GM21576 (cell line): ENCODE results near the gene AKAP6.
"Not testable (repeated sequence)": the region's sequence is repeated elsewhere in the genome, so short reads cannot be mapped to it uniquely, and the experiment has no call there.

Experiments
- ATAC-seq: cut with Tn5 transposase; IDR thresholded peaks from one replicate; pipeline ENCODE4 v1.9.1; 2021; ENCODE audit warnings: mild to moderate bottlenecking, moderate library complexity; ENCODE audit not compliant: unreplicated experiment

Gene AKAP6

DNA sequence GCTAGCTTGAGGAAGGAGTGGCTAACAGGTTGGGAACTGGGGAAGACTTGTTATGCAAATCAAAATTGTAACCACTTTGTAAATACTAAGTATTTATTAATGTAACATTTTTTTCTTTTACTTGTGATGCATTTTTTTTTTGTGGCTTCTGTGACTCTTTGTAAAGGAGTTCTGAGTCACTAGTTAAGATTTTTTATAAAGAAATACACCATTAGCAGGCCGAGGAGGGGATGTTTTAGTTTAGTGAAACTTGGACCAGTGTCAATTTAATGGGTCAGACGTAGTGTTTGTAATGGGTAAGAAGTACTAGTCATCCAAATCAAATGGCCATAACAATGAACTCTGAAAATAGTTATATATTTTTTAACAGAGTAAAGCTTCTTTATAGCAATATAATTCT, 43.1 kb downstream of the AKAP6 start:
- no peak for ATAC-seq

DNA sequence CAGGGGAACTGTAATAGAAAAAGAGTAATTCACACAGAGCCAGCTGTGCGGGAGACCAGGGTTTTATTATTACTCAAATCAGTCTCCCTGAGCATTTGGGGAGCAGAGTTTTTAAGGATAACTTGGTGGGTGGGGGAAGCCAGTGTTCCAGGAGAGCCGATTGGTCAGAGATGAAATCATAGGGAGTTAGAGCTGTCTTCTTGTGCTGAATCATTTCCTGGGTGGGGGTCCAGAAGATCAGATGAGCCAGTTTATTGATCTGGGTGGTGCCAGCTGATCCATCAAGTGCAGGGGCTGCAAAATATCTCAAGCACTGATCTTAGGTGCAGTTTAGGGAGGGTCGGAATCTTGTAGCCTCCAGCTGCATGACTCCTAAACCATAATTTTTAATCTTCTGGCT, 44.1 kb downstream of the AKAP6 start:
- not testable (repeated sequence) for ATAC-seq

GRCh38 chr14:32374155-32374554, 45.1 kb downstream of the AKAP6 start:
- no peak for ATAC-seq

GRCh38 chr14:32375663-32376062, 46.6 kb downstream of the AKAP6 start:
- ATAC-seq, result no peak

DNA sequence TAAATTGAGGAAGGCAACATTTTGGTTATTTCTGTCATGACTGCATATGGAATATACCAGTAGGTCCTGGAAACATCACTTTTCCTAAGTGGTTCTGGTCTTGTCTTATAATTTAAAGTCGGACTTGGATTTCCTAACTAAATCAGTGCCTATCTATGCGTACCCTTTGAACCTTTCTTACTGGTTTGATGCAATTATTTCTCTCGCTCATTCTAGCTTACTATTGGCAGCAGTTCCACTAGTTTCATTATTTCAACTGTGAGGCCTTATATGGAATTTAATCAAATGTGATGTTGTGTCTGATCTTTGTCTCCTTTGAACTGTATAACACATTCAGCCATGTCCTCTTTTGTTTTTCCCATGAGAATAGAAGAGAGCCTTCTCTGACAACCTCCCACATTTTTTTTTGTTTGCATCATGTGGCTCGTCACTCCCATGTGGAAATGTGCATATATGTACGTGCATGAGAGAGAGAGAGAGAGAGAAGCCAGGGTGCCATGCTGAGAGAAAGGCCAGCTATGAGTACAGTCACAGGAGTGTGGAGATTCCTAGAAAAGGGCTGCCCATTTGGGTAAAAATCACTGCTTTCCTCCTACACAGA, 48.0 kb downstream of the AKAP6 start:
- ATAC-seq, result no peak

GRCh38 chr14:32378284-32378683, 49.2 kb downstream of the AKAP6 start:
- no peak for ATAC-seq

DNA sequence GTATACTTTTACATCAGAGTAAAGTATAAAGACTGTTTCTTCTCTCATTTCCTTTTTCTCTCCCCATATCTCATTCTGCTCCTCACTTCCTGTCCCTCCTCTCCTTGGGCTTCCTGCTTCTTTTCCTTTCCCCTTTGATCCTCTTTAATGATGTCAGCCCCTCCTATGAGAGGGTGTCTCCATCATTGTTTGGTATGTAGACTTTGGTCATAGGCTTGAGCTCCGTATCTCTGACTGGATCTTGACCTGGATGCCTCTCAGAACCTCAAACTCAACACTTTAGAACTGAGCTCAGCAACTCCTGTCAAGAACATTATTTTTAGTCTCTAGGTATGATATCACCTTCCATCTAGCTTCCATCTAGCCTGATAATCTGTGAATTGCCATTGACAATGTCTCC, 50.3 kb downstream of the AKAP6 start:
- no peak for ATAC-seq

DNA sequence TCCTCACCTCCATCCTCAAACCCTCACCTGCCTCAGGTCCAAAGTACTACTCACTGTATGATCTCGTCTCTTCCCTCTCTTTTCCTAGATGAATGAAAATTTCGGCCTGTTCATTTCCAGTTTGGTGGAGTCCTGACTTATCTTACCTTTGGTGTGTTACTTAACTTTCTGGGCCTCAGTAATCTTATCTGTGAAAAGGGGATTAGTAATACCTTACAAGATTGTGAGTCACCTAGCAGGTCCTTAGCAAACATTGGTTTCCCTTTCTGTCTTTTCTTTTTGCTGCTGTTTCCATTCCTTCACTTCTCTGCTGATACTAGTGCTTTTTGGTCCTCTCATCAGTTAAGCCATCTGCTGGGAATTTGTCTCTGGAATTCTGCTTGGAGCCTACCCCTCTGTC, 52.8 kb downstream of the AKAP6 start:
- no peak for ATAC-seq

GRCh38 chr14:32382704-32383103, 53.6 kb downstream of the AKAP6 start:
- ATAC-seq, result no peak

DNA sequence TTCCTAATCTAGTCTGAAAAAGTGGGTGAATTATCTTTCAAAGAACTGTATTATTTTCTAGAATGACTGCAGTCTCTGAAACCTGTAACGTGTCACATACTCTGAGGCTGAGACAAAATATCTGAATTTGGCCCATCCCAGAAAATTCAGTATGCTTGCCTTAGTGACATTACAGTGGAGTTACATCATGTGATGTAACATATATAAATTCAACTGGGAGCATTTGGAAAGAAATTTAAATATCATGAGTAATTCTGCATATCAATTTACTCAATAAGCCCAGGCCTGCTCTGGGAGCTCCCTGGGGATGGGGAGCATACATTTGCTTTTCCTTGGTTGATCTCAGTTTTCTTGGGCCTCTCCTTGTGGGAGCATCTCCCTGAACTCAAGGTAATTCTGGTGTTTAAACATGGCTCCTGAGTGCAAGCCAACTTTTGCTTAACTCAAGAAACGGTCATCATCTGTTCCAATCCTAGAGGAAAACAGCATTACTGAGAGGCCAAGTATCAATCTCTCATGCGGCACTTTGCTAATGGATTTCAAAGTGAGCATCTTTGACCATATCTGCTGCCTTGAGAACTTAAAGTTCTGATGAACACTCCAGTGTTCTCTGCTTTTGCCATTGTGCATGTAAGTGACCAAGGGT, 54.4 kb downstream of the AKAP6 start:
- ATAC-seq, result no peak

GRCh38 chr14:32384464-32384863, 55.4 kb downstream of the AKAP6 start:
- ATAC-seq, result no peak

- ATAC-seq, result not testable (repeated sequence)
These were observed 58.2 kb downstream of the AKAP6 start for GRCh38 chr14:32387295-32387694.

DNA sequence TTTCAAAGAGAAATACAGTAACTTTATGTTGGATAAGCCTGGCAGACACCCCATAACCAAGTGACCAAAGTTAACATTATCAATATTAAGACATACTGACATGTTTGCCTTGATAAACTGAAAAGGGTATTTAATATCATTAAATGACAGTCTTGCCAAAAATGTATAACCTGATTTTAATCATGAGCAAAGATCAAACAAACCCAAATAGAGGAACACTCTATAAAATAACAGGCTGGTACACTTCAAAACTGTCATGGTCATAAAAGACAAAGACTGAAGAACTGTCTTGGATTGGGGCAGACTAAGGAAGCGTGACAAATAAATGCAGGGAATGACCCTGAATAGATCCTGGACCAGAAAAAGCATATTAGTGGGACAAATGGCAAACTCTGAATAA, 64.0 kb downstream of the AKAP6 start:
- no peak for ATAC-seq

DNA sequence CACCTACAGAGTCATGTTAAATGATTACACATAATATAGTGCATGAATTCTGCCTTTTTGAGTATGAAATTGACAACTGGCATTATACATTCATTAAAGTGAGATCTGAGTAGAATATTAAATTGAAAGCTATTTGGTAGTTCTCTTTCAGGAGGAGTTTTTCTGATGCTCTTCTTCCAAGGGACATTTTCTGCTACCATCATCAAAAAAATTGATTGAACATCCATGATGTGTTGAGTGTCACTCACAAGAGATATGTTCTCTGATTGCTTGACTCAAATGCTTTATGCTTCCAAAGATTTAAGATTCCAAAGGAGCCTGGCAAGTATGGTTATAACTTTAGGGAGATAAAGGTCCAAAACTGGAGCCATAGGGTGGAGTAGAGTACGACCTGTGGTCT, 64.9 kb downstream of the AKAP6 start:
- ATAC-seq, result no peak

GRCh38 chr14:32396885-32397284, 67.8 kb downstream of the AKAP6 start:
- no peak for ATAC-seq

GRCh38 chr14:32397861-32398640, 69.0 kb downstream of the AKAP6 start:
- ATAC-seq, result no peak

DNA sequence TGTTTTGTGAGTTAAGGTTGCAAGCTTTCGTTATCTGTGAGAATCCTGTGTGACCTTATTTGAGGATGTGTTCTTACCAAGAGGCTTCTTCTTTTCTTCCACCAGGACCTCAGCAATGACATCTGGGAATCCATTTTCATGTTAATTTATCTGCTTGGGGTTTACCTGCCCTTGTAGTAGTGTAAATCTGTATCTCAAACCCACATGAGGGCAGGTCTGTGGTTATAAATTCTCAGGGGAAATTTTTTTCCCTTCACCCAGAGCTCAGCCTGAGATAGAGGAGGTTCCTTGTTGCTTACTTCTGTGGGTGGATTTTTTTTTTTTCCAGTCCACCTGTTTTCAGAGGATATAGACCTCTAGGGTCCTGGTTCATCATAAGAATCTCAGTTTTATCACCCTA, 70.8 kb downstream of the AKAP6 start:
- no peak for ATAC-seq

- ATAC-seq, result no peak
These were observed 71.4 kb downstream of the AKAP6 start for GRCh38 chr14:32400480-32400879.

- ATAC-seq, result no peak
These were observed 73.9 kb downstream of the AKAP6 start for GRCh38 chr14:32403021-32403420.

DNA sequence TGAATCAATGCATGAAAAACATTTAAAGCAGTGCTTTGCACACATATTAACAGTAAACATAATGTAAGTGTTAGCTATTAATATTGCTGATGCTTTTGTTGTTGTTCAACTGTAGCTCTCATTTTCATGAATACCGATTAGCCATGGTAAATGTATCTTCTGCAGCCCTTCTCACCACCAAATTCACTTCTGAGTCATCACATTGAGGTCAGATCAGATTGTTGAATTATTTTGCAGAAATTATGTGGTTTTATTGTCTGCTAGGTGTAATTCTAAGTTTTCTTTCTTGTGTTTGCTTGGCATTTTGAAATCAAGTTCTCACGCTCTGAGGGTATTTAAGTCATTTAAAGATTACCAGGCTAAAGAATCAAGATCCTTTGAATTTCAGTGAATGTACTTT, 74.6 kb downstream of the AKAP6 start:
- no peak for ATAC-seq

GRCh38 chr14:32404784-32405573, 75.9 kb downstream of the AKAP6 start:
- ATAC-seq, result no peak
